GM12864 (cell line): ENCODE measurements around the gene AHNAK.

Experiments used
- DNase-seq: peaks from one replicate; pipeline ENCODE4 v3.0.0-alpha.2; 2011; ENCODE audit warnings: low read depth
- H3K4me3 ChIP-seq: 2 replicates; pipeline ENCODE4 v1.5.1; 2011; ENCODE audit warnings: mild to moderate bottlenecking, low read depth, low read length, control low read depth
- CTCF ChIP-seq: IDR thresholded peaks from 2 replicates; pipeline ENCODE4 v1.5.1; 2011; ENCODE audit warnings: low read depth, mild to moderate bottlenecking, moderate library complexity, low read length, control low read depth, inconsistent platforms; ENCODE audit errors: missing control alignments

Gene AHNAK

GRCh38 chr11:62427630-62428233 lies 118.9 kb downstream of the AHNAK start:
- DNase-seq, result no peak
- no peak for TF ChIP-seq CTCF
- H3K4me3 ChIP-seq, result no peak overlapping the region

- no peak overlapping the region for H3K4me3 ChIP-seq
- no peak for DNase-seq
- no peak for TF ChIP-seq CTCF
Observed at GRCh38 chr11:62423012-62423411, 123.6 kb downstream of the AHNAK start.

GRCh38 chr11:62421996-62422395 lies 124.6 kb downstream of the AHNAK start:
- no peak for DNase-seq
- no peak for TF ChIP-seq CTCF
- H3K4me3 ChIP-seq, result no peak overlapping the region

GRCh38 chr11:62420882-62421281 lies 125.7 kb downstream of the AHNAK start:
- H3K4me3 ChIP-seq, result no peak overlapping the region
- no peak for DNase-seq
- no peak for TF ChIP-seq CTCF

GRCh38 chr11:62419943-62420342 lies 126.7 kb downstream of the AHNAK start:
- no peak for DNase-seq
- TF ChIP-seq CTCF, result no peak
- H3K4me3 ChIP-seq, result no peak overlapping the region

GRCh38 chr11:62419314-62419929 lies 127.2 kb downstream of the AHNAK start:
- no peak for TF ChIP-seq CTCF
- DNase-seq, result no peak
- H3K4me3 ChIP-seq, result no peak overlapping the region

- no peak for TF ChIP-seq CTCF
- no peak for DNase-seq
- no peak within 1 kb of the TSS for H3K4me3 ChIP-seq
Observed at GRCh38 chr11:62418733-62419132, 127.9 kb downstream of the AHNAK start, which contains the start of gene SCGB1A1. Gene SCGB1A1, plus strand, starts transcription at chr11:62419033. Its CDS starts 63 bp downstream, at chr11:62419096.
